GM12872 (cell line): Measurements from ENCODE around the gene CTNNA2.
A peak's percentile ranks its signal among the peaks of the same experiment; 100 is the strongest.

Source experiments
- TF ChIP-seq, protein P1 (sequence below): IDR thresholded peaks from 3 replicates; pipeline ENCODE4 v1.5.1; 2011; ENCODE audit warnings: low read depth, mild to moderate bottlenecking, low read length, moderate library complexity; ENCODE audit not compliant: insufficient read depth

CTNNA2 gene

DNA sequence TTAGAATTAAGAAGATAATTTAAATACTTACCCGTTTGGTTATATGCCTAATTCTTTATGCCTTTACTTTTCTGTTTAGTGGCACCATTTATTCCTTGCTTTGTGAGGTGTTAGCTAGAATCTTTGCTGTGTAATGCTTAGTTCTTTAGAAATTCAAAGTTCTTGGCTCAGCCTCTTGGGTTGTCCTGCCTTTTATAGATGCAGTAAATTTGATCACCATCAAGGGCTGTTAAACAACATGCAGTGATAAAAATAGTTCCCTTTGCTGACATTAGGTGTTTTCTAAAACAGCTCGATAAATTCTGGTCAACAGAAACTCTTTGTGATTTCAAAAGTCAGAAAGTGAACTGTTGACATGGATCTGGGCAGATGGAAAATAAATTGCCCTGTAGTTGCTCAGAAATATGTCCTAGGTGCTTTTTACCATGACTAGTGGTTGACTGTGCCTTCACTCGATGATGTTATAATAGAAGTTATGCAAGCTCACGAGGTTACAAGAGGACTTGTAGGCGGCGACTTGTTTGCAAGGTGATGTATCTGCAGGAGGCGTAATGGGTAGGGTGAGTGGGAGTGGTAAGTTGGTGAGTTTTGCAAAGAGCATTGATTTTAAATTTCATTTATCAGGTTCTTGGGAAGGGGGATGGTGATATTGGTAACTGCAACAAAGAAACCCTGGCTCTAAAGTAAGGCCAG is 739.6 kb downstream of the CTNNA2 start:
- TF ChIP-seq, protein P1, sequence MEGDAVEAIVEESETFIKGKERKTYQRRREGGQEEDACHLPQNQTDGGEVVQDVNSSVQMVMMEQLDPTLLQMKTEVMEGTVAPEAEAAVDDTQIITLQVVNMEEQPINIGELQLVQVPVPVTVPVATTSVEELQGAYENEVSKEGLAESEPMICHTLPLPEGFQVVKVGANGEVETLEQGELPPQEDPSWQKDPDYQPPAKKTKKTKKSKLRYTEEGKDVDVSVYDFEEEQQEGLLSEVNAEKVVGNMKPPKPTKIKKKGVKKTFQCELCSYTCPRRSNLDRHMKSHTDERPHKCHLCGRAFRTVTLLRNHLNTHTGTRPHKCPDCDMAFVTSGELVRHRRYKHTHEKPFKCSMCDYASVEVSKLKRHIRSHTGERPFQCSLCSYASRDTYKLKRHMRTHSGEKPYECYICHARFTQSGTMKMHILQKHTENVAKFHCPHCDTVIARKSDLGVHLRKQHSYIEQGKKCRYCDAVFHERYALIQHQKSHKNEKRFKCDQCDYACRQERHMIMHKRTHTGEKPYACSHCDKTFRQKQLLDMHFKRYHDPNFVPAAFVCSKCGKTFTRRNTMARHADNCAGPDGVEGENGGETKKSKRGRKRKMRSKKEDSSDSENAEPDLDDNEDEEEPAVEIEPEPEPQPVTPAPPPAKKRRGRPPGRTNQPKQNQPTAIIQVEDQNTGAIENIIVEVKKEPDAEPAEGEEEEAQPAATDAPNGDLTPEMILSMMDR, result no peak

- TF ChIP-seq, protein P1, result 0 out of 3 replicates have a peak, but pooled peaks have one; percentile 27
Observed at GRCh38 chr2:80255918-80256781, 743.3 kb downstream of the CTNNA2 start.

- TF ChIP-seq, protein P1, result no peak
Observed at GRCh38 chr2:80256782-80257167, 743.9 kb downstream of the CTNNA2 start.

- TF ChIP-seq, protein P1, result no peak
Observed at GRCh38 chr2:80257450-80257849, 744.6 kb downstream of the CTNNA2 start.

GRCh38 chr2:80258341-80258740 is 745.5 kb downstream of the CTNNA2 start:
- TF ChIP-seq, protein P1, result no peak

DNA sequence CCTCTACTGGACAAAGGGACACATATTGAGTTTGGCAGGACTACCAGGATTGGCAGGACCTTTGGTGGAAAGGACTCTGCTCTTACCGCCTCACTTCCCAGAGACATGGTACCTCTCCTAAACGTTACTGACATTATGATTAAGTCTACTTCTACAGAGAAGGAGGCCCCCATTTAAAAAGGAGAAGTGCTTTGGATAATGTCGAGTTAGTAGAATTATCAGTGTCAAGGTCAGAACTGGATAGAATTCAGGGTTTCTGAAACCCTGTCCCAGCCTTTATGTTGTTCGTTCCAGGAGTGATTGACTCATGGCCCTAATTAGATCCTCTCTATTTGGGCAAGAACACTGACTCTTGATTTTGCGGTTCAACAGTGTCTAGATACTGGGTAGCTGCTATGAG is 745.9 kb downstream of the CTNNA2 start:
- TF ChIP-seq, protein P1, result no peak

DNA sequence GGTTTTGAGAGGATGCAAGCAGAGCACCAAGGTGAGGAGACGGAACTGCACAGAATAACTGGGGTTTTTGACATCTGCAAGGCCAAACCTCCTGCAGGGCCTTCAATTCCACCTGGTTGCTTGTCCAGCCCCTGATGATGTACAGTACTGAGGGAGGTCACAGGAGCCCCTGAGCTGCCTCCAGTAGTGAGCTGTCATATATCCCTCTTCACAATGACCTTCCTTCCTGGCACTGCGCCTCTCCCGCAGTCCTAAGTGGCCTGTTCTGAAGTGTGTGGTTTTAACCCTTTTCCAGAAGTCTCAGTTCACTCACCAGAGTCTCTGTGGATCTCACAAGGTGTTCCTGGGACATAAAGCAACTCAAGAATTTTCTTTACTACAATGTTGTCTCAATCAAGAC is 746.4 kb downstream of the CTNNA2 start:
- TF ChIP-seq, protein P1, result no peak
